Measurements from ENCODE around the gene IL17RB.

Gene IL17RB

GRCh38 chr3:53846134-53846850 lies at the start of gene IL17RB, which contains the start of gene CHDH:
IL17RB (plus strand) TSS chr3:53846568; CDS start chr3:53846589, 21 bp downstream.
CHDH (minus strand) TSS chr3:53846419; CDS start chr3:53824008, 22,411 bp downstream.
- no peak for DNase-seq (ENCODE audit: low read depth, low spot score)

GRCh38 chr3:53798144-53798543 lies 48.2 kb upstream of the IL17RB start:
- DNase-seq (ENCODE audit: low read depth, low spot score): no peak

GRCh38 chr3:53799338-53799865 lies 47.0 kb upstream of the IL17RB start:
- DNase-seq (ENCODE audit: low read depth, low spot score): no peak

- no peak for DNase-seq (ENCODE audit: low read depth, low spot score)
Measured at GRCh38 chr3:53800041-53800906, 46.1 kb upstream of the IL17RB start.

GRCh38 chr3:53801319-53801718 lies 45.0 kb upstream of the IL17RB start:
- DNase-seq (ENCODE audit: low read depth, low spot score): no peak

GRCh38 chr3:53802256-53802880 lies 44.0 kb upstream of the IL17RB start:
- no peak for DNase-seq (ENCODE audit: low read depth, low spot score)

GRCh38 chr3:53803124-53803815 lies 43.1 kb upstream of the IL17RB start:
- no peak for DNase-seq (ENCODE audit: low read depth, low spot score)

GRCh38 chr3:53803816-53804695 lies 42.3 kb upstream of the IL17RB start:
- DNase-seq (ENCODE audit: low read depth, low spot score): no peak

GRCh38 chr3:53804697-53805462 lies 41.5 kb upstream of the IL17RB start:
- DNase-seq (ENCODE audit: low read depth, low spot score): no peak

- DNase-seq (ENCODE audit: low read depth, low spot score): no peak
Measured at GRCh38 chr3:53805463-53806159, 40.8 kb upstream of the IL17RB start.

- no peak for DNase-seq (ENCODE audit: low read depth, low spot score)
Measured at GRCh38 chr3:53806182-53807116, 39.9 kb upstream of the IL17RB start.

- DNase-seq (ENCODE audit: low read depth, low spot score): no peak
Measured at GRCh38 chr3:53807117-53807810, 39.1 kb upstream of the IL17RB start.

GRCh38 chr3:53808496-53808895 lies 37.9 kb upstream of the IL17RB start:
- DNase-seq (ENCODE audit: low read depth, low spot score): no peak

GRCh38 chr3:53809267-53809666 lies 37.1 kb upstream of the IL17RB start:
- no peak for DNase-seq (ENCODE audit: low read depth, low spot score)

- DNase-seq (ENCODE audit: low read depth, low spot score): no peak
Measured at GRCh38 chr3:53809764-53810400, 36.5 kb upstream of the IL17RB start.

GRCh38 chr3:53811143-53811927 lies 35.0 kb upstream of the IL17RB start:
- DNase-seq (ENCODE audit: low read depth, low spot score): no peak

All from activated naive CD8-positive, alpha-beta T cell treated with anti-CD3 and anti-CD28 coated beads, Interleukin-2, amount 50 U/mL, for 16 hours (primary cell).